ENCODE measurements around the gene ASTL.
"Not testable (repeated sequence)": the region's sequence is repeated elsewhere in the genome, so short reads cannot be mapped to it uniquely, and the experiment has no call there.

ASTL gene

GRCh38 chr2:96145036-96145847 lies 6.9 kb upstream of the ASTL start, which contains the start of gene DUSP2:
Gene DUSP2 (minus strand): TSS chr2:96145440. CDS start chr2:96145354, 86 bp downstream.
- ATAC-seq: peak; percentile 64 to 66

DNA sequence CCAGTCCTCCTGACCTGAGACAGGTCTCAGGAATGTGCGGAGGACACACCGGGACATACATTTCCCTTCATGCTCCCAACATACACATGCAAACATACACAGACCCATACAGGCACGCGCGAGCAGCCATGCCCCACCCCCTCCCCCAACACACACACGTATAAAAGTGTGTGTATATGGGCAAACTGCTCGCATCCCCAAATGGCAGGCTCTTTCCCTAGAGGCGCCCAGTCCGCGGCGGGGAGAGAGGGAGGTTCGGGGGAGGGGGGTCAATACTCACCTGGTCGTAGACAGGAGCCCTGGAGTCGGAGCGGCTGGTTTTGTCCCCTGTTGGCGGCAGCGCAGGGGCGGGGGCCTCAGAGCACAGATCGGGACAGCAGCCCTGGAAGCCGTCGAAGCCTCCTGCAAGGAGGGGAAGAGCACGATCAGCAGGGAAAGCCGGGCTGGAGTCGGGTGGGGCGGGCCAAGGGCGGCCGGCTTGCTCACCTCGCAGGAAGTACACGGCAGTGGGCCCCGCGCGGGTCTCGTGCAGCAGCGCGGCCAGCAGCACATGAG lies 6.3 kb upstream of the ASTL start:
- ATAC-seq: no peak

DNA sequence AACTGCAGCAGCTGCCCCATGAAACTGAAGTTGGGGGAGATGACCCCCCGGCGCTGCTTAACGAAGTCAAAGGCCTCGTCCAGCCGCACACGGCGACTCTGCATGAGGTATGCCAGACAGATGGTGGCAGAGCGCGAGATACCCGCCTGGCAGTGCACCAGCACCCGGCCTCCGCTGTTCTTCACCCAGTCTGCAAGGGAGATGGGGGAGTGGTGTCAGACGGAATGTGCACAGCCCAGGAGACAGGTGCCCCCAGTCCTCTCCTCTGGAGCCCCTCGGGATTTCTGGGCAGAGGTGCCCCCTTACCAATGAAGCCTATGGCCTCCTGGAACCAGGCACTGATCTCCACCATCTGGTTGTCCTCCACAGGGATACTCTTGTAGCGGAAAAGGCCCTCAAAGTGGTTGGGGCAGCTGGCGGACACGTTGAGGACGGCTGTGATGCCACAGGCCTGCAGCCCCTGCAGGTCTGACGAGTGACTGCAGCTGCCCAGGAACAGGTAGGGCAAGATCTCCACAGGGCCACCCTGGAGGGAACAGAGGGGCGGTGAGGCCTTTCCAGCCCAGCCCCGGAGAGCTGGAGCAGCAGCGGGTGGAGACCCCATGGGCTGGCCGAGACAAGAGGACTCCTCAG lies 5.7 kb upstream of the ASTL start:
- no peak for ATAC-seq

DNA sequence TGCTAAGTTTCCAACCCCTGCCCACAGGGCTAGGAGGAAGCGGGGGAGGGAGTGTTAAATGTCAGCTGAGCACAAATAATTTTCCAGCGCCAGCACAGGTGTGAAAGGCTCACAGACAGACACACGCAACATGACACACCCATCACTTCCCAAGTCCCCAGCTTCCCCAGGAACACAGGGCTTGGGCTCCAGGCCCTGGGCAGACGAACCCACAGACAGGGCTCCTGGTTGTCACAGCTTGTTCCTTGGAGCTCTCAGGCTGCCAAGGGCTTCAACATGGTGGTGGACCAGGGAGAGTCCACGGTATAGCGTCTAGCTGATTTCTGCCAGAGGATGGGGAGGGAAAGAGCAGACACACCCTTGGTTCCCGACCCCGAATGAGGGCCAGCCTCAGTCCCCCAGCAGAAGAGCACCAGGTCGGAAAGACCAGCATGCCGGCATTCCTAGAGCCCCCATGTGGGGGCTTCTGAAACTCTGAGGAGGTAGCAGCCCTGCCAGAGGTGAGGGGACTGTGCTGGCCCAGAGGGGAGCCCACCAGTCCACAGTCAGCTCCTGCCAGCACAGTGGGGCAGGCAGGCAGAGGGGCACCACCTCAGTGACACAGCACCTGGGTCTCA lies 5.0 kb upstream of the ASTL start:
- ATAC-seq: no peak

GRCh38 chr2:96142217-96143113 lies 4.2 kb upstream of the ASTL start:
- peak; percentile 6 to 10 for ATAC-seq

DNA sequence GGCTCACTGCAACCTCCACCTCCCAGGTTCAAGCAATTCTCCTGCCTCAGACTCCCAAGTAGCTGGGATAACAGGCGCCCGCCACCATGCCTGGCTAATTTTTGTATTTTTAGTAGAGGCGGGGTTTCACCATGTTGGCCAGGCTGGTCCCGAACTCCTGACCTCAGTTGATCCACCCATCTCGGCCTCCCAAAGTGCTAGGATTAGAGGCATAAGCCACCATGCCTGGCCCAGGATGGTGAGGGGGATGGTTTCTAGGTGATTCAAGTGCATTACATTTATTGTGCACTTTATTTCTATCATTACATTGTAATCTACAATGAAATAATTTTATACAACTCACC lies 3.3 kb upstream of the ASTL start:
- not testable (repeated sequence) for ATAC-seq

- ATAC-seq: no peak
These were observed 2.8 kb upstream of the ASTL start for GRCh38 chr2:96140941-96141623.

GRCh38 chr2:96139181-96139758 lies 968 bp upstream of the ASTL start:
- no peak for ATAC-seq

GRCh38 chr2:96137321-96138178 lies 752 bp downstream of the ASTL start:
- no peak for ATAC-seq

DNA sequence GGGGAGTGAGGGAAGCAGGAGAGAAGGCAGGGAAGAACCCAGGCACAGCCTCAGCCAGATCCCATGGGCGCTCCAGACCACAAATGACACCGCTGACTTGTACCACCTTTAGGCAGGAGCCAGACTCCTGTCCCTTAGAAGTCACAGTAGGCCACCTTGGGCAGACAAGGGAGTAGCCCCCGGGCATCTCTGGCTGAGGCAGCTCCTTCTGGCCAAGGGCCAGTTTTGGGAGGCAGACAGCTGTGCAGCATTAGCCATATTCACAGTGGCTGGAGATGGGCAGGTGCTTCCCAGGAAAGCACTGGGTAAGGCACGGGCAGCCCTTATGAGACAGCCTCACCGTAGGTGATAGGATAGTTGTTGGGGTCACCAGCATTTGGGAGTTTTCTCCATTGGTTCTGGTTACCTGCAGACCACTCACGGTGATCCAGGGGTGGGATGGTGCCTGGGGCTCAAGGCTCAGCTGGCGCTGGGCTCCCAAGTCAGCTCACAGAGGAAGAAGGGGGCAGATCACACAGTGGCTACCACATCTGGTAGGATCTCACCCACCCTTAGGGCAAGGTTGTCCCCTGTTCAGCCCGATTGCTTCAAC lies 2.1 kb downstream of the ASTL start:
- no peak for ATAC-seq

GRCh38 chr2:96135621-96136020 lies 2.7 kb downstream of the ASTL start:
- no peak for ATAC-seq

GRCh38 chr2:96135171-96135570 lies 3.1 kb downstream of the ASTL start:
- ATAC-seq: no peak

DNA sequence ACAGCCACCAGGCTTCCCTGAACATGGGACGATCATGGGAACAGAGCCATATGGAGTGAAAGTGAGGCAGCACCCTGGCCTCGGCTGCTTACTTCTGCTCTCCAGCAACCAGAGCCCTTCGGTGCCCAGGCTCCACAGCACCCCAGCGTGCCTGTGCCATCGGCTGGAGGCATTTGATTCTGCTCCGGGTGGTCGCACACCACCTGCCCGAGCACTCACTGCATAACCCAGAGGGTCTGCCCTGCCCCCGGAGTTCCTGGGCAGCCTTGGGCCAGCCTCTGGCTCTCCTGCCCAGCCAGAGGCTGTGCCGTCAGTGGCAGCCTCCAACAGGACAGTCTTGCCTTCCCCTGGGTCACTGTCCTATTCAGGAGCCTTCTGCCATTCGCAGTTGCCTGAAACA lies 3.9 kb downstream of the ASTL start:
- no peak for ATAC-seq

DNA sequence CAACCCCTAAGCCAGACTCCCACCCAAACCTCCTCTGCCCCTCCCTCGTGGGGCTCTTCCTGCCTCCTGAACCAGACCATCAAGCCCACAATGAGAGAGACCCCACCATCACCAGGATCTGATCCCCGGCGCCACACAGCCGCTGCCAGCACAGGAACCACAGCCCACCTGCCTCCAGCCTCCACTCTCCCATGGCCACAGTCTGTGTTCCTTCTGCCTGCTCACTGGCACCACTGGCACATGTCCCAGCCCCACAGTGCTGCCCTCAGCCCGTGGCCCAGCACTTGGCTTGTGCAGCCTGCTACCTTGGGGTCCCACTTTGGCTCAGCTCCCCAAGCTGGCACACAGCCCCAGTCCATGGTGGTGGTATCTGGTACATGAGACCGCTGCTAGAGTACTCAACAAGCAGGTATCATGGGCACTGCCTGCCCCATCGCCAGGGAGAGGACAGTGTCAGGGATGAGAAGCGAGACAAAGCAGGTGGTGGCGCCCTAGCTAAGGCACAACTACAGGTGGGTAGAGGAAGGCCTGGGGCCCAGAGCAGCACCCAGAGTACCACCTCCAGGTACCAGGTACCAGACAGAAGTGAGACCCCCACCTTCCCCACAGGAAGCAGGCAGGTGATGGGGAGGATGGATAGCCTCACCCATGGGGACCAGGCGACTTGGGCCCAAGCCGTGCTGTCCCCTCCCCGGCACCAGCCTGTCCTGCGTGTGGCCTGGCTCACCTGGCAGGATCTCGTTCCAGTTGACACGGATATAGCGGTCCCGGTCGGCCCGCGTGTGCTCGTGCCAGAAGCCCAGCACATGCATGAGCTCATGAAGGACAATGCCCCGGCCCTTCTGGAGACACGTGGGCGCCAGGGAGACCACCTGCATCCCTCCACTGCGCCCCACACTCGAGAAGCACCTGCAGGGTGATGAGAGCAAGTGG lies 6.2 kb downstream of the ASTL start:
- no peak for ATAC-seq

- peak; percentile 72 to 86 for ATAC-seq
These were observed 7.0 kb downstream of the ASTL start for GRCh38 chr2:96131152-96131812.

DNA sequence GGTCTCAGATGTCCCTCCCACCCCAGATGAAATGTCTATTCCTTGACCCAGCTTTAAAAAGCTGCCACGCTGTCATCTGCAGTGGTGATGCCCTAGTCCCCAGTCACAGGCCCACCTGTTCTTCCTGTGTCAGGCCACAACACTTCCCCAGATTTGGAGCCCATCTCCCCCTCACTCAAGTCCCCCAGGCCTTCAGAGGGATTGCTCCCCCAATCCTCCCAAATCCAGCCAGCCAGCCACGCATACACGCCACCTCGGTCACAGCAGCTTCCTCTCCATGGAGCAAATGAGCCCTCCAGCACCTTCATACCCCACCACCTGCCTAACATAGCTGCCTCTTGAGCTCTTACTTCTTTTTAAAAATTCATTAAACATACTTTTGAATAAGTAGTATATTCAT lies 7.8 kb downstream of the ASTL start:
- no peak for ATAC-seq

GRCh38 chr2:96129528-96130120 lies 8.7 kb downstream of the ASTL start:
- no peak for ATAC-seq

DNA sequence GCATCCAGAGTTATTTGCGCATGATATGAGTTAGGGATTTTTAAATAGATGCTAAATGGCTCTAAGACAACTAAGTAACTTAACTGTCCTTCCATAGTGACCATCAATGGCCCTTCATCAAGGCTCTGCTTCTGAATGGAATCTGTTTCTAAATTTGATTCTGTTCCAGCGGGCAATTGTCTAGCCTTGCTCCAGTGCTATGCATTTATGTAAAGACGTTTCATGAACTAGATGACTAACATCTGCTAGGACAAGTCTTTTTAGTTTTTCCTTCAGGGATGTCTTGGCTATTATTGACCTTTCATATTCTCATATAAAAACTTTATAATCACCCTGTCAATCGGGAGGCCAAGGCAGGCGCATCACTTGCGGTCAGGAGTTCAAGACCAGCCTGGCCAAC lies 9.8 kb downstream of the ASTL start:
- no peak for ATAC-seq

All from activated CD4-positive, CD25-positive, alpha-beta regulatory T cell treated with anti-CD3 and anti-CD28 coated beads, Interleukin-2, amount 50 U/mL, for 24 hours (primary cell).